HL-60 (cell line): ENCODE measurements around the gene FAM47B.

Source experiments
- CTCF ChIP-seq: IDR thresholded peaks from one replicate; pipeline ENCODE4 v1.5.1; 2011; ENCODE audit warnings: low read length, control low read depth, inconsistent platforms; ENCODE audit not compliant: insufficient read depth
- GABPA ChIP-seq: IDR thresholded peaks from 2 replicates; pipeline ENCODE4 v1.6.1; 2012; ENCODE audit warnings: low read depth
- POLR2AphosphoS5 ChIP-seq: IDR thresholded peaks from 2 replicates; pipeline ENCODE4 v1.6.1; 2012; ENCODE audit warnings: low read depth
- REST ChIP-seq: IDR thresholded peaks from 2 replicates; pipeline ENCODE4 v1.6.1; 2012; ENCODE audit warnings: low read depth; ENCODE audit not compliant: insufficient replicate concordance
- SPI1 ChIP-seq: IDR thresholded peaks from 2 replicates; pipeline ENCODE4 v1.6.1; 2012; ENCODE audit warnings: low read depth, mild to moderate bottlenecking, borderline replicate concordance

- no peak for TF ChIP-seq CTCF
- TF ChIP-seq GABPA = no peak
- TF ChIP-seq POLR2AphosphoS5 = no peak
- TF ChIP-seq SPI1 = no peak
- TF ChIP-seq REST = no peak
Observed at GRCh38 chrX:34927866-34928265, 14.7 kb upstream of the FAM47B start.
